SW480 (cell line): Measurements from ENCODE around the gene ZNHIT2.
"Not testable (repeated sequence)": the region's sequence is repeated elsewhere in the genome, so short reads cannot be mapped to it uniquely, and the experiment has no call there.

Source experiments
- DNase-seq: peaks from one replicate; pipeline ENCODE4 v3.0.0-alpha.2; 2016; ENCODE audit warnings: low spot score

Gene ZNHIT2

GRCh38 chr11:65117206-65118096, at the start of gene ZNHIT2:
TSS of gene ZNHIT2 (minus strand) at chr11:65117701. CDS start at chr11:65117653, 48 bp downstream.
- peak; percentile 98 for DNase-seq

GRCh38 chr11:65166893-65167292, 49.4 kb upstream of the ZNHIT2 start:
- DNase-seq: no peak

- no peak for DNase-seq
These were observed 48.2 kb upstream of the ZNHIT2 start for GRCh38 chr11:65165410-65166317.

- no peak for DNase-seq
These were observed 46.2 kb upstream of the ZNHIT2 start for GRCh38 chr11:65163684-65164083.

GRCh38 chr11:65160643-65161042, 43.1 kb upstream of the ZNHIT2 start:
- DNase-seq: no peak

GRCh38 chr11:65159012-65159411, 41.5 kb upstream of the ZNHIT2 start:
- DNase-seq: no peak

GRCh38 chr11:65157336-65157735, 39.8 kb upstream of the ZNHIT2 start:
- no peak for DNase-seq

GRCh38 chr11:65156926-65157325, 39.4 kb upstream of the ZNHIT2 start:
- no peak for DNase-seq

GRCh38 chr11:65156256-65156655, 38.8 kb upstream of the ZNHIT2 start:
- DNase-seq: no peak

GRCh38 chr11:65152122-65152521, 34.6 kb upstream of the ZNHIT2 start:
- no peak for DNase-seq

- no peak for DNase-seq
These were observed 33.9 kb upstream of the ZNHIT2 start for GRCh38 chr11:65151331-65151899.

GRCh38 chr11:65150509-65151299, 33.2 kb upstream of the ZNHIT2 start:
- DNase-seq: peak; percentile 86

- not testable (repeated sequence) for DNase-seq
These were observed 32.6 kb upstream of the ZNHIT2 start for GRCh38 chr11:65150131-65150508.

- DNase-seq: no peak
These were observed 31.2 kb upstream of the ZNHIT2 start for GRCh38 chr11:65148657-65149056.

GRCh38 chr11:65147352-65148075, 30.0 kb upstream of the ZNHIT2 start:
- DNase-seq: no peak

GRCh38 chr11:65141896-65142494, 24.5 kb upstream of the ZNHIT2 start:
- DNase-seq: no peak

GRCh38 chr11:65136515-65137096, 19.1 kb upstream of the ZNHIT2 start:
- DNase-seq: no peak

GRCh38 chr11:65135633-65136145, 18.2 kb upstream of the ZNHIT2 start:
- DNase-seq: no peak

- DNase-seq: peak; percentile 99
These were observed 17.6 kb upstream of the ZNHIT2 start for GRCh38 chr11:65134952-65135632.
